ENCODE results near the gene YOD1.

Gene YOD1

DNA sequence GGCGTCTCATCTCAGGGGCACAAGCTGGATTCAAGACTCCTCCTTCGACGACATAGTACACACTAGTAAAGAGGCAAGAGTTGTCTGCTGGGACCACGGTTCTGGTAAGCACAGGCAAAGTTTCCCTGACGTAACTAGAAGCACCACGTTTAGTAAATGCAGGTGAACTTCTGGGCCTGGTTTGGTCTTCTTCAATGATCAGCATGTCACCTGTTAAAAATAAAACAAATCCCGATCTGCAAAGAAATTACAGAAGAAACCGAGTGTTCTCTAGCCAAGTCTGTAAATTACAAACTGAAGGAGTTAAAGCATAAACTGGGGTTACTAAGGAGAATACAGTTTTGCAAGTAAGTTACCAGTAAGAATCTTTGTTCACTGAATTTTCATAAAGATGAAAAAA is 1.5 kb downstream of the YOD1 start:
- TF ChIP-seq SIN3A (IDR thresholded peaks at IDR 0.05; ENCODE audit: borderline replicate concordance, insufficient read depth, low read length) (no peak), TAF1 (IDR thresholded peaks at IDR 0.05; ENCODE audit: borderline replicate concordance, insufficient read depth, low read length) (no peak), POLR2AphosphoS5 (IDR thresholded peaks at IDR 0.05; ENCODE audit: low read depth, low read length) (no peak)
- TF ChIP-seq, protein P1, sequence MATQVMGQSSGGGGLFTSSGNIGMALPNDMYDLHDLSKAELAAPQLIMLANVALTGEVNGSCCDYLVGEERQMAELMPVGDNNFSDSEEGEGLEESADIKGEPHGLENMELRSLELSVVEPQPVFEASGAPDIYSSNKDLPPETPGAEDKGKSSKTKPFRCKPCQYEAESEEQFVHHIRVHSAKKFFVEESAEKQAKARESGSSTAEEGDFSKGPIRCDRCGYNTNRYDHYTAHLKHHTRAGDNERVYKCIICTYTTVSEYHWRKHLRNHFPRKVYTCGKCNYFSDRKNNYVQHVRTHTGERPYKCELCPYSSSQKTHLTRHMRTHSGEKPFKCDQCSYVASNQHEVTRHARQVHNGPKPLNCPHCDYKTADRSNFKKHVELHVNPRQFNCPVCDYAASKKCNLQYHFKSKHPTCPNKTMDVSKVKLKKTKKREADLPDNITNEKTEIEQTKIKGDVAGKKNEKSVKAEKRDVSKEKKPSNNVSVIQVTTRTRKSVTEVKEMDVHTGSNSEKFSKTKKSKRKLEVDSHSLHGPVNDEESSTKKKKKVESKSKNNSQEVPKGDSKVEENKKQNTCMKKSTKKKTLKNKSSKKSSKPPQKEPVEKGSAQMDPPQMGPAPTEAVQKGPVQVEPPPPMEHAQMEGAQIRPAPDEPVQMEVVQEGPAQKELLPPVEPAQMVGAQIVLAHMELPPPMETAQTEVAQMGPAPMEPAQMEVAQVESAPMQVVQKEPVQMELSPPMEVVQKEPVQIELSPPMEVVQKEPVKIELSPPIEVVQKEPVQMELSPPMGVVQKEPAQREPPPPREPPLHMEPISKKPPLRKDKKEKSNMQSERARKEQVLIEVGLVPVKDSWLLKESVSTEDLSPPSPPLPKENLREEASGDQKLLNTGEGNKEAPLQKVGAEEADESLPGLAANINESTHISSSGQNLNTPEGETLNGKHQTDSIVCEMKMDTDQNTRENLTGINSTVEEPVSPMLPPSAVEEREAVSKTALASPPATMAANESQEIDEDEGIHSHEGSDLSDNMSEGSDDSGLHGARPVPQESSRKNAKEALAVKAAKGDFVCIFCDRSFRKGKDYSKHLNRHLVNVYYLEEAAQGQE (IDR thresholded peaks at IDR 0.05; ENCODE audit: insufficient read depth in 1 of 2, low read depth in 2 of 2, low read length in 2 of 2): no peak

- TF ChIP-seq SIN3A (IDR thresholded peaks at IDR 0.05; ENCODE audit: borderline replicate concordance, insufficient read depth, low read length): no peak
- TF ChIP-seq POLR2AphosphoS5 (IDR thresholded peaks at IDR 0.05; ENCODE audit: low read depth, low read length): no peak
- TF ChIP-seq, protein P1 (IDR thresholded peaks at IDR 0.05; ENCODE audit: insufficient read depth in 1 of 2, low read depth in 2 of 2, low read length in 2 of 2): no peak
- no peak for TF ChIP-seq TAF1 (IDR thresholded peaks at IDR 0.05; ENCODE audit: borderline replicate concordance, insufficient read depth, low read length)
- TF ChIP-seq FOXP2 (optimal IDR thresholded peaks at IDR 0.05; ENCODE audit: borderline replicate concordance, extremely low read depth, extremely low read length, insufficient read depth): no peak
Measured at GRCh38 chr1:207049054-207049453, 2.0 kb downstream of the YOD1 start.

GRCh38 chr1:207048041-207048440 is 3.0 kb downstream of the YOD1 start:
- TF ChIP-seq FOXP2 (optimal IDR thresholded peaks at IDR 0.05; ENCODE audit: borderline replicate concordance, extremely low read depth, extremely low read length, insufficient read depth) (no peak), SIN3A (IDR thresholded peaks at IDR 0.05; ENCODE audit: borderline replicate concordance, insufficient read depth, low read length) (no peak), TAF1 (IDR thresholded peaks at IDR 0.05; ENCODE audit: borderline replicate concordance, insufficient read depth, low read length) (no peak), POLR2AphosphoS5 (IDR thresholded peaks at IDR 0.05; ENCODE audit: low read depth, low read length) (no peak)
- TF ChIP-seq, protein P1 (IDR thresholded peaks at IDR 0.05; ENCODE audit: insufficient read depth in 1 of 2, low read depth in 2 of 2, low read length in 2 of 2): no peak

DNA sequence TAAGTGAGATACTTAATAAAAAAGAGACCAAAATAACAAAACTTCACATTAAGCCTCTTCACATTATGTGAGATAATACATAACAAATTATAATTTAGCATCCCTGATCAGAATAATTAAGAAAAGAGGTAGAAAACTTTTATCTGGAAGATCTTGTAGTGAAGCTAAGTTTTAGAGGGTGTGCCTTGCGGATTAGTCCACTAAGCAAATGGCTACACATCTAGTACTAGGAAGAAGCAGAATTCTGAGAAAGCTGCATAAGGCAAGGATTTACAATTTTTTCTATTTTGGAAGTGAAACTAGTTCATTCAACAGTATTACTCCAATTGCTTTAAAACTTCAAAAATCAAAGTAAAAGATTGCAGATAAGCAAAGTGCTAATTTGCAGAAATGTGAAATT is 3.5 kb downstream of the YOD1 start:
- TF ChIP-seq FOXP2 (optimal IDR thresholded peaks at IDR 0.05; ENCODE audit: borderline replicate concordance, extremely low read depth, extremely low read length, insufficient read depth) (no peak), POLR2AphosphoS5 (IDR thresholded peaks at IDR 0.05; ENCODE audit: low read depth, low read length) (no peak), TAF1 (IDR thresholded peaks at IDR 0.05; ENCODE audit: borderline replicate concordance, insufficient read depth, low read length) (no peak), SIN3A (IDR thresholded peaks at IDR 0.05; ENCODE audit: borderline replicate concordance, insufficient read depth, low read length) (no peak)
- TF ChIP-seq, protein P1 (IDR thresholded peaks at IDR 0.05; ENCODE audit: insufficient read depth in 1 of 2, low read depth in 2 of 2, low read length in 2 of 2): no peak

- TF ChIP-seq FOXP2 (optimal IDR thresholded peaks at IDR 0.05; ENCODE audit: borderline replicate concordance, extremely low read depth, extremely low read length, insufficient read depth) (no peak), POLR2AphosphoS5 (IDR thresholded peaks at IDR 0.05; ENCODE audit: low read depth, low read length) (no peak)
- TF ChIP-seq, protein P1 (IDR thresholded peaks at IDR 0.05; ENCODE audit: insufficient read depth in 1 of 2, low read depth in 2 of 2, low read length in 2 of 2): no peak
Measured at GRCh38 chr1:207045453-207045852, 5.6 kb downstream of the YOD1 start.
